Activated CD8-positive, alpha-beta T cell treated with anti-CD3 and anti-CD28 coated beads, Interleukin-2, amount 10 ng/mL, durations not matched to agents 7 days and 5 days (primary cell): Measurements from ENCODE around the gene ECSIT. TPM values are rescaled to one million over a fixed set of nuclear protein-coding genes. Genes with fewer than 3 reads are reported as not detected.
"Not testable (repeated sequence)": the region's sequence is repeated elsewhere in the genome, so short reads cannot be mapped to it uniquely, and the experiment has no call there.

ENCODE experiments used
- ATAC-seq: fragments of 150-1000 bp; cut with Tn5 transposase; one replicate; pipeline ENCODE4 v1.10.0; 2021; ENCODE audit warnings: moderate library complexity
- CTCF ChIA-PET: fragments of 350-600 bp; sonication (Branson Sonifier 250); formaldehyde crosslinking; loops from one replicate; lab custom pipeline; 2021; ENCODE audit warnings: antibody characterized with exemption; lab: Charles Lee
- POLR2A ChIA-PET: fragments of 350-600 bp; sonication (Branson Sonifier 250); formaldehyde crosslinking; loops from one replicate; lab custom pipeline; 2021; ENCODE audit warnings: antibody characterized with exemption; lab: Charles Lee
- DNase-seq: peaks from one replicate; pipeline ENCODE4 v3.0.0-alpha.2; 2020
- H3K27ac Mint-ChIP-seq: one replicate; pipeline ENCODE4 v1.8.0; 2021; ENCODE audit warnings: mild to moderate bottlenecking, mixed read lengths
- H3K27me3 Mint-ChIP-seq: one replicate; pipeline ENCODE4 v1.8.0; 2021; ENCODE audit warnings: low read depth, mixed read lengths
- H3K36me3 Mint-ChIP-seq: one replicate; pipeline ENCODE4 v1.8.0; 2021; ENCODE audit warnings: low read depth, mixed read lengths
- H3K4me1 Mint-ChIP-seq: one replicate; pipeline ENCODE4 v1.8.0; 2021; ENCODE audit warnings: low read depth, mixed read lengths
- H3K4me3 Mint-ChIP-seq: one replicate; pipeline ENCODE4 v1.8.0; 2021; ENCODE audit warnings: mild to moderate bottlenecking, mixed read lengths
- H3K9me3 Mint-ChIP-seq: one replicate; pipeline ENCODE4 v1.8.0; 2022; ENCODE audit warnings: mixed read lengths; ENCODE audit not compliant: insufficient read depth
- microRNA-seq: library from miRNA; unstranded; fragments of <30 nt; microRNA quantifications from one replicate; pipeline ENCODE4 v1.2.0, GENCODE V29; 2022
- total RNA-seq, 2 experiments: library from RNA; stranded (reverse); gene quantifications; one replicate each; pipeline ENCODE4 v1.2.3, GENCODE V29; 2021

ECSIT gene
- total RNA-seq, 2 experiments from 2014 or later: 28.9 to 31.6 TPM

GRCh38 chr19:11464333-11465265, 64.3 kb downstream of the ECSIT start:
- ChIA-PET CTCF (no interaction called here), POLR2A (no interaction called here)
- no peaks in the 10 kb centered on the region for H3K36me3 Mint-ChIP-seq
- DNase-seq (no peak), ATAC-seq (no peak)
- no peak overlapping the region for H3K4me3 Mint-ChIP-seq
- peaks cover 10% of the 10 kb centered on the region for H3K27me3 Mint-ChIP-seq
- H3K9me3 Mint-ChIP-seq: no peaks in the 10 kb centered on the region
- H3K27ac Mint-ChIP-seq: no peak overlapping the region
- H3K4me1 Mint-ChIP-seq: no peaks in the 10 kb centered on the region

GRCh38 chr19:11463391-11463790, 65.5 kb downstream of the ECSIT start:
- Mint-ChIP-seq H3K36me3 (no peaks in the 10 kb centered on the region), H3K27ac (no peak overlapping the region), H3K4me3 (no peak overlapping the region), H3K9me3 (no peaks in the 10 kb centered on the region), H3K27me3 (peaks cover 10% of the 10 kb centered on the region), H3K4me1 (no peaks in the 10 kb centered on the region)
- ChIA-PET POLR2A (no interaction called here), CTCF (no interaction called here)
- DNase-seq (no peak), ATAC-seq (no peak)

GRCh38 chr19:11461453-11461852, 67.5 kb downstream of the ECSIT start:
- Mint-ChIP-seq H3K4me3 (no peak overlapping the region), H3K27ac (no peak overlapping the region), H3K36me3 (no peaks in the 10 kb centered on the region), H3K27me3 (peaks cover 10% of the 10 kb centered on the region), H3K4me1 (no peaks in the 10 kb centered on the region), H3K9me3 (no peaks in the 10 kb centered on the region)
- DNase-seq (no peak), ATAC-seq (no peak)
- CTCF ChIA-PET: no interaction called here
- POLR2A ChIA-PET: no interaction called here

- no peak overlapping the region for H3K4me3 Mint-ChIP-seq
- H3K27me3 Mint-ChIP-seq: peaks cover 10% of the 10 kb centered on the region
- no peaks in the 10 kb centered on the region for H3K9me3 Mint-ChIP-seq
- H3K36me3 Mint-ChIP-seq: no peaks in the 10 kb centered on the region
- H3K4me1 Mint-ChIP-seq: no peaks in the 10 kb centered on the region
- POLR2A ChIA-PET: no interaction called here
- DNase-seq (no peak), ATAC-seq (no peak)
- no peak overlapping the region for H3K27ac Mint-ChIP-seq
- CTCF ChIA-PET: no interaction called here
These were observed 68.7 kb downstream of the ECSIT start for GRCh38 chr19:11460207-11460606.

- DNase-seq, POLR2A ChIA-PET, ATAC-seq, H3K27ac Mint-ChIP-seq, H3K4me1 Mint-ChIP-seq, H3K9me3 Mint-ChIP-seq, H3K4me3 Mint-ChIP-seq, H3K36me3 Mint-ChIP-seq, H3K27me3 Mint-ChIP-seq: not testable (repeated sequence)
- CTCF ChIA-PET: interaction anchor here (1.7 kb wide), 1 partner anchor 24 kb away, joined by 5 read pairs; no protein-coding TSS in a partner anchor
These were observed 70.0 kb downstream of the ECSIT start for GRCh38 chr19:11458912-11459311.

GRCh38 chr19:11458236-11458900, 70.6 kb downstream of the ECSIT start:
- CTCF ChIA-PET: interaction anchor here (1.7 kb wide), 1 partner anchor 24 kb away, joined by 5 read pairs; no protein-coding TSS in a partner anchor
- ATAC-seq (no peak), DNase-seq (no peak)
- H3K27ac Mint-ChIP-seq: no peak overlapping the region
- no peaks in the 10 kb centered on the region for H3K9me3 Mint-ChIP-seq
- no peaks in the 10 kb centered on the region for H3K4me1 Mint-ChIP-seq
- no peak overlapping the region for H3K4me3 Mint-ChIP-seq
- POLR2A ChIA-PET: no interaction called here
- peaks cover 10% of the 10 kb centered on the region for H3K27me3 Mint-ChIP-seq
- no peaks in the 10 kb centered on the region for H3K36me3 Mint-ChIP-seq

GRCh38 chr19:11457831-11458230, 71.1 kb downstream of the ECSIT start:
- DNase-seq: no peak
- Mint-ChIP-seq H3K4me1 (no peaks in the 10 kb centered on the region), H3K4me3 (no peak overlapping the region), H3K27me3 (peaks cover 10% of the 10 kb centered on the region), H3K27ac (no peak overlapping the region), H3K9me3 (no peaks in the 10 kb centered on the region), H3K36me3 (no peaks in the 10 kb centered on the region)
- ChIA-PET CTCF (interaction anchor here (1.6 kb wide), 1 partner anchor 75 kb away, joined by 5 read pairs; no protein-coding TSS in a partner anchor), POLR2A (no interaction called here)
- no peak for ATAC-seq

GRCh38 chr19:11457115-11457514, 71.8 kb downstream of the ECSIT start:
- CTCF ChIA-PET: interaction anchor here (1.6 kb wide), 1 partner anchor 74 kb away, joined by 5 read pairs; no protein-coding TSS in a partner anchor
- no peak for ATAC-seq

GRCh38 chr19:11456659-11457058, 72.3 kb downstream of the ECSIT start:
- no peak for ATAC-seq
- CTCF ChIA-PET: interaction anchor here (1.6 kb wide), 1 partner anchor 73 kb away, joined by 5 read pairs; no protein-coding TSS in a partner anchor
- H3K4me1 Mint-ChIP-seq: no peaks in the 10 kb centered on the region
- POLR2A ChIA-PET: no interaction called here
- H3K4me3 Mint-ChIP-seq: no peak overlapping the region
- no peaks in the 10 kb centered on the region for H3K36me3 Mint-ChIP-seq
- no peak for DNase-seq
- H3K9me3 Mint-ChIP-seq: no peaks in the 10 kb centered on the region
- H3K27me3 Mint-ChIP-seq: peaks cover 10% of the 10 kb centered on the region
- H3K27ac Mint-ChIP-seq: no peak overlapping the region

More at GRCh38 chr19:11457115-11457514, 71.8 kb downstream of the ECSIT start:
- peaks cover 10% of the 10 kb centered on the region for H3K27me3 Mint-ChIP-seq
- no peaks in the 10 kb centered on the region for H3K36me3 Mint-ChIP-seq
- no peaks in the 10 kb centered on the region for H3K4me1 Mint-ChIP-seq
- H3K4me3 Mint-ChIP-seq: no peak overlapping the region
- no peak for DNase-seq
- H3K9me3 Mint-ChIP-seq: no peaks in the 10 kb centered on the region
- POLR2A ChIA-PET: no interaction called here
- H3K27ac Mint-ChIP-seq: no peak overlapping the region

Small RNA genes lying within 50 kb of the gene (microRNA-seq; reads per million reads assigned to microRNA genes)
- not detected for gene MIR7974

Other genes with a start within 250 kb of the ECSIT start
- not detected for gene TSPAN16, start 233.0 kb downstream of the ECSIT start, total RNA-seq
- 1 to 10 TPM; 7.6 to 7.9 TPM for gene RAB3D, start 189.5 kb downstream of the ECSIT start, total RNA-seq
- gene TMEM205, start 182.9 kb downstream of the ECSIT start, total RNA-seq: 10 to 100 TPM; 23.6 to 29.6 TPM
- gene CCDC159, start 182.6 kb downstream of the ECSIT start, total RNA-seq: 10 to 100 TPM in 1 of 2 experiments, 1 to 10 TPM in 1; 9.9 to 13.6 TPM
- gene PLPPR2, start 173.7 kb downstream of the ECSIT start, total RNA-seq: 1 to 10 TPM; 1.1 TPM
- gene SWSAP1, start 154.5 kb downstream of the ECSIT start, total RNA-seq: 1 to 10 TPM; 3.1 to 3.4 TPM
- gene EPOR, start 144.8 kb downstream of the ECSIT start, total RNA-seq: 1 to 10 TPM; 6.4 to 8.8 TPM
- gene RGL3, start 109.8 kb downstream of the ECSIT start, total RNA-seq: not detected
- gene ODAD3, start 94.0 kb downstream of the ECSIT start, total RNA-seq: not detected
- gene PRKCSH, start 93.5 kb downstream of the ECSIT start, total RNA-seq: 100 to 1,000 TPM; 285 to 302 TPM
- gene ELAVL3, start 48.1 kb downstream of the ECSIT start, total RNA-seq: under 1 TPM in 1 of 2 experiments, not detected in 1; 0.71 TPM
- 10 to 100 TPM; 20.1 to 21.8 TPM for gene ZNF653, start 23.3 kb downstream of the ECSIT start, total RNA-seq
- gene CNN1, start 9.7 kb upstream of the ECSIT start, total RNA-seq: not detected
- 10 to 100 TPM; 47.9 to 52.8 TPM for gene ELOF1, start 30.1 kb upstream of the ECSIT start, total RNA-seq
- gene ACP5, start 48.5 kb upstream of the ECSIT start, total RNA-seq: 1 to 10 TPM; 9.8 to 9.9 TPM
- gene ZNF627, start 68.3 kb upstream of the ECSIT start, total RNA-seq: 1 to 10 TPM; 3.7 to 4.8 TPM
- gene ZNF823, start 209.8 kb upstream of the ECSIT start, total RNA-seq: 1 to 10 TPM; 6.5 to 7.0 TPM
- gene ZNF441, start 237.9 kb upstream of the ECSIT start, total RNA-seq: 1 to 10 TPM; 7.9 to 8.7 TPM